IMR-90 (cell line): Measurements from ENCODE around the gene FASLG. TPM values are rescaled to one million over a fixed set of nuclear protein-coding genes. Genes with fewer than 3 reads are reported as not detected.

Source experiments
- ATAC-seq: fragments of 200-7000 bp; cut with Tn5 transposase; 2 replicates; pipeline ENCODE4 v1.9.1; 2020; ENCODE audit warnings: low read depth, mild to moderate bottlenecking, moderate library complexity
- BruUV-seq: library from RNA; stranded (reverse); fragments of 400-500 nt; replicated peaks from 2 replicates; lab custom pipeline; 2021; lab: Mats Ljungman, UMichigan
- CTCF ChIA-PET: fragments of 300-600 bp; formaldehyde crosslinking; extraction: SDS; loops from one replicate; lab custom pipeline; 2021; ENCODE audit warnings: antibody characterized with exemption; lab: Yijun Ruan, JAX
- POLR2A ChIA-PET: fragments of 300-600 bp; sonication (Branson Sonifier 250); formaldehyde crosslinking; loops from one replicate; lab custom pipeline; 2022; ENCODE audit warnings: antibody characterized with exemption; ENCODE audit not compliant: unreplicated experiment; lab: Charles Lee
- DNase-seq: peaks from one replicate; pipeline ENCODE4 v3.0.0; 2013
- H2AFZ ChIP-seq: replicated peaks from 2 replicates; pipeline ENCODE3; 2013; ENCODE audit warnings: low read length, mild to moderate bottlenecking; ENCODE audit not compliant: poor library complexity
- H2AK5ac ChIP-seq: 2 replicates; pipeline ENCODE4 v1.6.1; 2013; ENCODE audit warnings: low read depth, low read length, inconsistent platforms
- H2AK9ac ChIP-seq: replicated peaks from 2 replicates; pipeline ENCODE3; 2013; ENCODE audit warnings: mild to moderate bottlenecking, low read depth, low read length, moderate library complexity; ENCODE audit not compliant: poor library complexity
- H2BK120ac ChIP-seq: 2 replicates; pipeline ENCODE4 v1.6.1; 2013; ENCODE audit warnings: low read depth, low read length, inconsistent platforms
- H2BK15ac ChIP-seq: 3 replicates; pipeline ENCODE4 v1.6.1; 2013; ENCODE audit warnings: low read depth, low read length, inconsistent platforms
- H2BK20ac ChIP-seq: 2 replicates; pipeline ENCODE4 v1.6.1; 2013; ENCODE audit warnings: low read depth, mild to moderate bottlenecking, inconsistent platforms, low read length, moderate library complexity
- H2BK5ac ChIP-seq: 2 replicates; pipeline ENCODE4 v1.6.1; 2013; ENCODE audit warnings: mild to moderate bottlenecking, low read depth, low read length, inconsistent platforms; ENCODE audit not compliant: poor library complexity, severe bottlenecking
- H3K14ac ChIP-seq: replicated peaks from 2 replicates; pipeline ENCODE4 v1.6.1; 2013; ENCODE audit warnings: low read depth, low read length, inconsistent platforms
- H3K18ac ChIP-seq: 2 replicates; pipeline ENCODE4 v1.6.1; 2013; ENCODE audit warnings: low read depth, low read length, control low read depth
- H3K23ac ChIP-seq: 2 replicates; pipeline ENCODE4 v1.6.1; 2013; ENCODE audit warnings: low read depth, low read length, inconsistent platforms
- H3K27ac ChIP-seq: 2 replicates; pipeline ENCODE4 v1.5.1; 2013; ENCODE audit warnings: mild to moderate bottlenecking, control low read depth, low read length; ENCODE audit not compliant: insufficient read depth
- H3K27me3 ChIP-seq: 2 replicates; pipeline ENCODE4 v1.6.1; 2013; ENCODE audit warnings: low read length; ENCODE audit not compliant: control insufficient read depth, insufficient read depth
- H3K36me3 ChIP-seq: 2 replicates; pipeline ENCODE4 v1.6.1; 2013; ENCODE audit warnings: low read length, mixed read lengths; ENCODE audit not compliant: control insufficient read depth, insufficient read depth
- H3K4ac ChIP-seq: 2 replicates; pipeline ENCODE4 v1.6.1; 2013; ENCODE audit warnings: low read depth, low read length, inconsistent platforms
- H3K4me1 ChIP-seq: 2 replicates; pipeline ENCODE4 v1.6.1; 2013; ENCODE audit warnings: low read length, mixed read lengths; ENCODE audit not compliant: control insufficient read depth, insufficient read depth
- H3K4me2 ChIP-seq: 2 replicates; pipeline ENCODE4 v1.6.1; 2013; ENCODE audit warnings: low read depth, mild to moderate bottlenecking, control low read depth, low read length, moderate library complexity
- H3K4me3 ChIP-seq: 2 replicates; pipeline ENCODE4 v1.5.1; 2013; ENCODE audit warnings: low read depth, mild to moderate bottlenecking, control low read depth, low read length, moderate library complexity; ENCODE audit not compliant: insufficient read depth
- H3K56ac ChIP-seq: 2 replicates; pipeline ENCODE4 v1.6.1; 2013; ENCODE audit warnings: low read length, inconsistent platforms; ENCODE audit not compliant: insufficient read depth; ENCODE audit errors: extremely low read depth
- H3K79me1 ChIP-seq, 2 experiments: 2 replicates each; pipeline ENCODE4 v1.6.1; 2013; ENCODE audit warnings: low read length in 2 of 2, inconsistent platforms in 1 of 2, low read depth in 1 of 2
- H3K9ac ChIP-seq: 2 replicates; pipeline ENCODE4 v1.6.1; 2013; ENCODE audit warnings: low read depth, low read length, control low read depth
- H3K9me1 ChIP-seq: 2 replicates; pipeline ENCODE4 v1.6.1; 2013; ENCODE audit warnings: low read length, inconsistent platforms; ENCODE audit not compliant: insufficient read depth
- H3K9me3 ChIP-seq: 2 replicates; pipeline ENCODE4 v1.6.1; 2013; ENCODE audit warnings: low read length; ENCODE audit not compliant: control insufficient read depth, insufficient read depth
- H4K20me1 ChIP-seq: 2 replicates; pipeline ENCODE4 v1.6.1; 2013; ENCODE audit warnings: low read length, inconsistent platforms; ENCODE audit not compliant: insufficient read depth
- H4K5ac ChIP-seq: 2 replicates; pipeline ENCODE4 v1.6.1; 2013; ENCODE audit warnings: mild to moderate bottlenecking, low read depth, low read length, control low read depth
- H4K8ac ChIP-seq, 2 experiments: 2 replicates each; pipeline ENCODE4 v1.6.1; 2013; ENCODE audit warnings: low read depth in 2 of 2, low read length in 2 of 2, control low read depth in 1 of 2, inconsistent platforms in 1 of 2
- H4K91ac ChIP-seq: 2 replicates; pipeline ENCODE4 v1.6.1; 2013; ENCODE audit warnings: low read depth, low read length, inconsistent platforms; ENCODE audit not compliant: insufficient read depth
- CEBPB ChIP-seq: IDR thresholded peaks from 2 replicates; pipeline ENCODE4 v1.6.1; 2012; ENCODE audit warnings: low read depth, low read length, improper control_type of control experiment
- FOS ChIP-seq: fragments of 150-350 bp; IDR thresholded peaks from 2 replicates; pipeline ENCODE4 v1.6.1; 2016; ENCODE audit warnings: low read depth, low read length
- MAZ ChIP-seq: IDR thresholded peaks from 2 replicates; pipeline ENCODE4 v1.6.1; 2012; ENCODE audit warnings: low read depth, mild to moderate bottlenecking, low read length, improper control_type of control experiment, moderate library complexity, borderline replicate concordance
- NFE2L2 ChIP-seq: fragments of 150-350 bp; IDR thresholded peaks from 2 replicates; pipeline ENCODE4 v1.6.1; 2016; ENCODE audit warnings: low read depth, mild to moderate bottlenecking, low read length
- WGBS, 2 experiments: methylation state at CpG; one replicate each; pipeline versions ENCODE4 v1.1.5 to v1.1.7; 2013; ENCODE audit warnings: missing lambda C conversion rate in 2 of 2; ENCODE audit not compliant: insufficient read length in 1 of 2; ENCODE audit errors: extremely low coverage in 2 of 2; 5-methylcytosine and 5-hydroxymethylcytosine counted together
- dilution Hi-C: fragments of 300-500 bp; cut with HindIII; formaldehyde crosslinking; loops from one replicate; pipeline ENCODE4 v1.14.3; 2018; ENCODE audit warnings: low sequenced_read_pairs; ENCODE audit not compliant: unreplicated experiment
- in situ Hi-C: fragments of 300-500 bp; cut with MboI; formaldehyde crosslinking; loops from 3 replicates; pipeline ENCODE4 v1.14.3; 2019; ENCODE audit warnings: low sequenced_read_pairs, inconsistent platforms, mixed read lengths
- intact Hi-C: fragments of 100-400 bp; cut with micrococcal nuclease; formaldehyde crosslinking; loops from 2 replicates; pipeline ENCODE4 v1.10.0; 2022
- polyA plus RNA-seq, 3 experiments: library from polyadenylated mRNA; depleted of rRNA; stranded (reverse); fragments of >200 nt; gene quantifications; 2 replicates each; pipeline ENCODE4 v1.2.3, GENCODE V29; 2012; ENCODE audit warnings: low replicate concordance in 1 of 3
- total RNA-seq: library from RNA; depleted of rRNA; stranded (reverse); fragments of >200 nt; gene quantifications from 2 replicates; pipeline ENCODE4 v1.2.3, GENCODE V29; 2012

The FASLG gene
- total and polyA plus RNA-seq, 2 of the 4 experiments (the other 2 are of a cell fraction), result 0.14 to 0.18 TPM

DNA sequence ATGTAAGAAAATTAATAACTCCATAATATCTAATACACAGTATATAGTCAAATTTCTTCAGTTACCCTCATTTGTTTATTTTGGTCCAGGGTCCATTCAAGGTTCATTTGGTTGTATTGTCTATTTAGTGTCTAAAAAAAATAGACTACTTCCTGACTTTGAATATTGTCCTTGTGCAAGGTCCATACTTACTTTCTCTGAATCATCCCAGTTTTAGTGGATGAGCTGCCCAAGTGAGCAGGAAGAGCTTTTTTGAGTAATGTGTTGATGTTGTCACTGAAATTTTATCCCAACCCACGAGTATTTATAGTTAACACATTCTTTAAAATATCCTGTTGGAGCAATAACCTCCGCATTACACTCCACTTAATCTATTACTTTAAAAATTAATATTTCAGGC, 45.6 kb upstream of the FASLG start:
- H3K23ac ChIP-seq, result no peak overlapping the region
- peak; percentile 44 for DNase-seq
- no peaks in the 10 kb centered on the region for H3K9me1 ChIP-seq
- no peaks in the 10 kb centered on the region for H3K27me3 ChIP-seq
- H3K9me3 ChIP-seq, result peaks cover 12% of the 10 kb centered on the region
- H3K79me1 ChIP-seq, result 0 out of 4 replicates have a peak, but pooled peaks cover 0 to 3% of the 10 kb centered on the region in 2 experiments
- H2BK5ac ChIP-seq, result no peak overlapping the region
- H2BK20ac ChIP-seq, result no peak overlapping the region
- H4K91ac ChIP-seq, result no peak overlapping the region
- H3K4me2 ChIP-seq, result no peak overlapping the region
- peaks cover 6% of the 10 kb centered on the region; the same call in 1 of the 2 replicates for H3K36me3 ChIP-seq
- no peak overlapping the region for H4K5ac ChIP-seq
- in situ Hi-C loops, result no loop called here
- H3K4ac ChIP-seq, result no peak overlapping the region
- CTCF ChIA-PET, result no interaction called here
- no peak overlapping the region for H3K18ac ChIP-seq
- H4K20me1 ChIP-seq, result no peaks in the 10 kb centered on the region
- no peak overlapping the region for H3K56ac ChIP-seq
- TF ChIP-seq NFE2L2, result no peak
- no peak for TF ChIP-seq CEBPB
- no peak for TF ChIP-seq MAZ
- TF ChIP-seq FOS, result no peak
- H2AK5ac ChIP-seq, result no peak overlapping the region
- H2AK9ac ChIP-seq, result no peak overlapping the region
- H3K14ac ChIP-seq, result no peak overlapping the region
- no peak overlapping the region for H4K8ac ChIP-seq
- H2BK120ac ChIP-seq, result no peak overlapping the region
- H3K4me1 ChIP-seq, result no peaks in the 10 kb centered on the region
- H3K4me3 ChIP-seq, result no peak overlapping the region
- no peak overlapping the region for H3K27ac ChIP-seq
- no peak overlapping the region for H2AFZ ChIP-seq
- intact Hi-C loops, result no loop called here
- H2BK15ac ChIP-seq, result no peak overlapping the region
- POLR2A ChIA-PET, result no interaction called here
- ATAC-seq, result no peak; the same call in 1 of the 2 replicates
- WGBS, 2 experiments, result 100% methylated on average over 1 of the region's 2 CpGs; no CpG with 5 or more reads in 1 of the 2 experiments
- no TSS peak for BruUV-seq
- H3K9ac ChIP-seq, result no peak overlapping the region
- dilution Hi-C loops, result no loop called here
